SK-N-SH treated with all-trans-retinoic acid at 6 μM for 48 hours (cell line): Measurements from ENCODE around the gene ADAMTS17.

ENCODE experiments used
- ATAC-seq: fragments of 200-7000 bp; cut with Tn5 transposase; 3 replicates; pipeline ENCODE4 v1.9.1; 2020; ENCODE audit warnings: mild to moderate bottlenecking, moderate library complexity
- ARNTL ChIP-seq: fragments of 450-650 bp; formaldehyde crosslinking; IDR thresholded peaks from 2 replicates; pipeline ENCODE4 v1.5.0; 2020; ENCODE audit warnings: low read depth, mild to moderate bottlenecking, moderate library complexity, borderline replicate concordance
- BACH2 ChIP-seq: fragments of 250-450 bp; sonication (Bioruptor Pico); IDR thresholded peaks from 2 replicates; pipeline ENCODE4 v1.9.0; 2021; ENCODE audit warnings: mild to moderate bottlenecking, borderline replicate concordance
- CREB5 ChIP-seq: fragments of 250-450 bp; sonication (Bioruptor Pico); IDR thresholded peaks from 2 replicates; pipeline ENCODE4 v1.5.1; 2020; ENCODE audit warnings: low read depth, mild to moderate bottlenecking, moderate library complexity
- ESRRG ChIP-seq: fragments of 250-450 bp; sonication (Bioruptor Pico); IDR thresholded peaks from 2 replicates; pipeline ENCODE4 v1.6.1; 2021; ENCODE audit warnings: mild to moderate bottlenecking
- GLIS3 ChIP-seq: fragments of 250-450 bp; sonication (Bioruptor Pico); IDR thresholded peaks from 2 replicates; pipeline ENCODE4 v1.5.0; 2020; ENCODE audit warnings: mild to moderate bottlenecking, moderate library complexity
- ISL1 ChIP-seq: fragments of 250-450 bp; sonication (Bioruptor Pico); IDR thresholded peaks from 2 replicates; pipeline ENCODE4 v2.1.2; 2022; ENCODE audit warnings: mild to moderate bottlenecking, moderate library complexity
- OSR1 ChIP-seq: fragments of 250-450 bp; sonication (Bioruptor Pico); IDR thresholded peaks from 2 replicates; pipeline ENCODE4 v1.8.0; 2022; ENCODE audit warnings: moderate library complexity, mild to moderate bottlenecking, inconsistent platforms
- PATZ1 ChIP-seq: fragments of 250-450 bp; sonication (Bioruptor Pico); IDR thresholded peaks from 2 replicates; pipeline ENCODE4 v1.8.0; 2020; ENCODE audit warnings: mild to moderate bottlenecking, moderate library complexity, borderline replicate concordance
- PPARA ChIP-seq: fragments of 250-450 bp; sonication (Bioruptor Pico); IDR thresholded peaks from 2 replicates; pipeline ENCODE4 v1.5.0; 2020; ENCODE audit warnings: mild to moderate bottlenecking, borderline replicate concordance
- RARB ChIP-seq: fragments of 250-450 bp; sonication (Bioruptor Pico); IDR thresholded peaks from 2 replicates; pipeline ENCODE4 v1.8.0; 2021; ENCODE audit warnings: mild to moderate bottlenecking, moderate library complexity
- SNAI2 ChIP-seq: fragments of 250-450 bp; sonication (Bioruptor Pico); IDR thresholded peaks from 2 replicates; pipeline ENCODE4 v1.5.0; 2020; ENCODE audit warnings: mild to moderate bottlenecking, moderate library complexity
- TCF4 ChIP-seq: fragments of 250-450 bp; sonication (Bioruptor Pico); IDR thresholded peaks from 2 replicates; pipeline ENCODE4 v1.8.0; 2021; ENCODE audit warnings: mild to moderate bottlenecking, moderate library complexity, borderline replicate concordance
- ZFP3 ChIP-seq: fragments of 250-450 bp; sonication (Bioruptor Pico); IDR thresholded peaks from 2 replicates; pipeline ENCODE4 v1.5.0; 2020; ENCODE audit warnings: mild to moderate bottlenecking, moderate library complexity
- ZFP30 ChIP-seq: fragments of 450-650 bp; formaldehyde crosslinking; IDR thresholded peaks from 2 replicates; pipeline ENCODE4 v1.5.0; 2022; ENCODE audit warnings: mild to moderate bottlenecking, moderate library complexity
- ZNF70 ChIP-seq: fragments of 450-650 bp; formaldehyde crosslinking; IDR thresholded peaks from 2 replicates; pipeline ENCODE4 v1.5.0; 2020; ENCODE audit warnings: mild to moderate bottlenecking, moderate library complexity
- ZNF8 ChIP-seq: fragments of 450-650 bp; formaldehyde crosslinking; IDR thresholded peaks from 2 replicates; pipeline ENCODE4 v1.5.0; 2020; ENCODE audit warnings: mild to moderate bottlenecking, moderate library complexity
- TF ChIP-seq, protein P1 (sequence below): fragments of 250-450 bp; sonication (Bioruptor Pico); IDR thresholded peaks from 2 replicates; pipeline ENCODE4 v1.5.1; 2021; ENCODE audit warnings: mild to moderate bottlenecking, moderate library complexity
- TF ChIP-seq, protein P2 (sequence below): fragments of 250-450 bp; sonication (Bioruptor Pico); IDR thresholded peaks from 2 replicates; pipeline ENCODE4 v1.8.0; 2021; ENCODE audit warnings: low read depth, mild to moderate bottlenecking, moderate library complexity, borderline replicate concordance
- TF ChIP-seq, protein P3 (sequence below): fragments of 250-450 bp; sonication (Bioruptor Pico); IDR thresholded peaks from 2 replicates; pipeline ENCODE4 v1.5.0; 2020; ENCODE audit warnings: mild to moderate bottlenecking, moderate library complexity

The ADAMTS17 gene

DNA sequence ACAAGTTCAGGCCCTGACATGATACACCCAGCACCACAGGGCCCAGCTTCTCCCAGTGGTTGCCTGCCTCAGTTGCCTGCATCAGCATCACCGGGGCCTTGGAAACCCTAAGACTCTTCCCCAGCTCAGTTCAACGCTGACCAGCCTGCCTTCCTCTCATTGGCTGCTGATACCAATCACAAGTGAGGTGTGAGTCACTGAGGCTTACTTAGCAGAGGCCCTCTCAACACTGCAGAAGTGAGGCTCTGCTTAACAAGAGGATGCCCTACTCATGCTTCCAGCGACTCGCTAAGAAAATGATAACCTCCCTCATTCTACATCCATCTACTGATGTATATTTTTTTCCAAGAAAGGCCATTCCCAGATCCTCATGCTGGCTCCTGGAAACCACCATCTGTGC, 151.9 kb downstream of the ADAMTS17 start (continued):
- no peak for TF ChIP-seq ZFP30
- no peak for TF ChIP-seq GLIS3 (CRISPR knock-in tag)
- no peak for TF ChIP-seq ZNF70 (CRISPR knock-in tag)

- TF ChIP-seq, protein P1, sequence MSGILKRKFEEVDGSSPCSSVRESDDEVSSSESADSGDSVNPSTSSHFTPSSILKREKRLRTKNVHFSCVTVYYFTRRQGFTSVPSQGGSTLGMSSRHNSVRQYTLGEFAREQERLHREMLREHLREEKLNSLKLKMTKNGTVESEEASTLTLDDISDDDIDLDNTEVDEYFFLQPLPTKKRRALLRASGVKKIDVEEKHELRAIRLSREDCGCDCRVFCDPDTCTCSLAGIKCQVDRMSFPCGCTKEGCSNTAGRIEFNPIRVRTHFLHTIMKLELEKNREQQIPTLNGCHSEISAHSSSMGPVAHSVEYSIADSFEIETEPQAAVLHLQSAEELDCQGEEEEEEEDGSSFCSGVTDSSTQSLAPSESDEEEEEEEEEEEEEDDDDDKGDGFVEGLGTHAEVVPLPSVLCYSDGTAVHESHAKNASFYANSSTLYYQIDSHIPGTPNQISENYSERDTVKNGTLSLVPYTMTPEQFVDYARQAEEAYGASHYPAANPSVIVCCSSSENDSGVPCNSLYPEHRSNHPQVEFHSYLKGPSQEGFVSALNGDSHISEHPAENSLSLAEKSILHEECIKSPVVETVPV (CRISPR knock-in tag) = no peak
- no peak for TF ChIP-seq ZFP30
- TF ChIP-seq ZFP3 = no peak
- no peak for TF ChIP-seq OSR1
- TF ChIP-seq ISL1 (CRISPR knock-in tag) = no peak
- no peak for TF ChIP-seq BACH2 (CRISPR knock-in tag)
Measured at GRCh38 chr15:100189319-100189718, 152.5 kb downstream of the ADAMTS17 start.

GRCh38 chr15:100187677-100188076, 154.1 kb downstream of the ADAMTS17 start:
- ATAC-seq = no peak
- TF ChIP-seq, protein P1 (CRISPR knock-in tag) = no peak
- no peak for TF ChIP-seq ARNTL (CRISPR knock-in tag)
- TF ChIP-seq CREB5 (CRISPR knock-in tag) = no peak
- no peak for TF ChIP-seq RARB (CRISPR knock-in tag)
- TF ChIP-seq ZFP30 = no peak
- TF ChIP-seq, protein P2, sequence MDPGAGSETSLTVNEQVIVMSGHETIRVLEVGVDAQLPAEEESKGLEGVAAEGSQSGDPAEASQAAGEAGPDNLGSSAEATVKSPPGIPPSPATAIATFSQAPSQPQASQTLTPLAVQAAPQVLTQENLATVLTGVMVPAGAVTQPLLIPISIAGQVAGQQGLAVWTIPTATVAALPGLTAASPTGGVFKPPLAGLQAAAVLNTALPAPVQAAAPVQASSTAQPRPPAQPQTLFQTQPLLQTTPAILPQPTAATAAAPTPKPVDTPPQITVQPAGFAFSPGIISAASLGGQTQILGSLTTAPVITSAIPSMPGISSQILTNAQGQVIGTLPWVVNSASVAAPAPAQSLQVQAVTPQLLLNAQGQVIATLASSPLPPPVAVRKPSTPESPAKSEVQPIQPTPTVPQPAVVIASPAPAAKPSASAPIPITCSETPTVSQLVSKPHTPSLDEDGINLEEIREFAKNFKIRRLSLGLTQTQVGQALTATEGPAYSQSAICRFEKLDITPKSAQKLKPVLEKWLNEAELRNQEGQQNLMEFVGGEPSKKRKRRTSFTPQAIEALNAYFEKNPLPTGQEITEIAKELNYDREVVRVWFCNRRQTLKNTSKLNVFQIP = no peak
- TF ChIP-seq PPARA (CRISPR knock-in tag) = no peak
- TF ChIP-seq GLIS3 (CRISPR knock-in tag) = no peak
- no peak for TF ChIP-seq TCF4 (CRISPR knock-in tag)
- no peak for TF ChIP-seq OSR1
- no peak for TF ChIP-seq ZNF8 (CRISPR knock-in tag)
- TF ChIP-seq ZNF70 (CRISPR knock-in tag) = no peak
- TF ChIP-seq ZFP3 = no peak
- no peak for TF ChIP-seq ISL1 (CRISPR knock-in tag)
- TF ChIP-seq SNAI2 (CRISPR knock-in tag) = no peak
- TF ChIP-seq ESRRG = no peak
- TF ChIP-seq, protein P3, sequence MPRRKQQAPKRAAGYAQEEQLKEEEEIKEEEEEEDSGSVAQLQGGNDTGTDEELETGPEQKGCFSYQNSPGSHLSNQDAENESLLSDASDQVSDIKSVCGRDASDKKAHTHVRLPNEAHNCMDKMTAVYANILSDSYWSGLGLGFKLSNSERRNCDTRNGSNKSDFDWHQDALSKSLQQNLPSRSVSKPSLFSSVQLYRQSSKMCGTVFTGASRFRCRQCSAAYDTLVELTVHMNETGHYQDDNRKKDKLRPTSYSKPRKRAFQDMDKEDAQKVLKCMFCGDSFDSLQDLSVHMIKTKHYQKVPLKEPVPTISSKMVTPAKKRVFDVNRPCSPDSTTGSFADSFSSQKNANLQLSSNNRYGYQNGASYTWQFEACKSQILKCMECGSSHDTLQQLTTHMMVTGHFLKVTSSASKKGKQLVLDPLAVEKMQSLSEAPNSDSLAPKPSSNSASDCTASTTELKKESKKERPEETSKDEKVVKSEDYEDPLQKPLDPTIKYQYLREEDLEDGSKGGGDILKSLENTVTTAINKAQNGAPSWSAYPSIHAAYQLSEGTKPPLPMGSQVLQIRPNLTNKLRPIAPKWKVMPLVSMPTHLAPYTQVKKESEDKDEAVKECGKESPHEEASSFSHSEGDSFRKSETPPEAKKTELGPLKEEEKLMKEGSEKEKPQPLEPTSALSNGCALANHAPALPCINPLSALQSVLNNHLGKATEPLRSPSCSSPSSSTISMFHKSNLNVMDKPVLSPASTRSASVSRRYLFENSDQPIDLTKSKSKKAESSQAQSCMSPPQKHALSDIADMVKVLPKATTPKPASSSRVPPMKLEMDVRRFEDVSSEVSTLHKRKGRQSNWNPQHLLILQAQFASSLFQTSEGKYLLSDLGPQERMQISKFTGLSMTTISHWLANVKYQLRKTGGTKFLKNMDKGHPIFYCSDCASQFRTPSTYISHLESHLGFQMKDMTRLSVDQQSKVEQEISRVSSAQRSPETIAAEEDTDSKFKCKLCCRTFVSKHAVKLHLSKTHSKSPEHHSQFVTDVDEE = no peak
- TF ChIP-seq PATZ1 (CRISPR knock-in tag) = no peak

More at GRCh38 chr15:100189319-100189718, 152.5 kb downstream of the ADAMTS17 start:
- ATAC-seq = no peak
